GM21786 (cell line): Measurements from ENCODE around the gene USP38.
"Not testable (repeated sequence)": the region's sequence is repeated elsewhere in the genome, so short reads cannot be mapped to it uniquely, and the experiment has no call there.

Experiments used
- ATAC-seq: cut with Tn5 transposase; IDR thresholded peaks from one replicate; pipeline ENCODE4 v1.9.1; 2021; ENCODE audit not compliant: unreplicated experiment

Gene USP38

GRCh38 chr4:143257356-143257755 is 72.6 kb downstream of the USP38 start:
- ATAC-seq = no peak

DNA sequence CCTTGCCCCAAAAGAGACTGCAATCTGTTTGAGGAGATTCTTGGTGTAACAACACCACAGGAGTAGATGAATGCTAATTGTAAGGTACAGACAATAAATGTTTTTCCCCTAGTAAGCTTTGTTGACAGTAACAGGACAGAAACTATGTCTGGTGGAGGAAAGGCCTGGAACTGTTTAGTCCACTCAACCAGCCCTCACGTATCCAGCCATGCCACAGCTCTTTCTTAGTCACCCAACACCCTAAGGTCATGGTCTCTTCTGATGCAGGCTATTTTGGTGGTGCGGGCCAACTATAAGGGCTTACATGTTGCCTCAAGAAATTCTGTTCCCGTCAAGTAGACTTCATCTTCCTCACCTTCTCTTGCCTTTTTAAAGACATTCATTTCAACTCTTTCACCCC is 76.0 kb downstream of the USP38 start:
- ATAC-seq = no peak

DNA sequence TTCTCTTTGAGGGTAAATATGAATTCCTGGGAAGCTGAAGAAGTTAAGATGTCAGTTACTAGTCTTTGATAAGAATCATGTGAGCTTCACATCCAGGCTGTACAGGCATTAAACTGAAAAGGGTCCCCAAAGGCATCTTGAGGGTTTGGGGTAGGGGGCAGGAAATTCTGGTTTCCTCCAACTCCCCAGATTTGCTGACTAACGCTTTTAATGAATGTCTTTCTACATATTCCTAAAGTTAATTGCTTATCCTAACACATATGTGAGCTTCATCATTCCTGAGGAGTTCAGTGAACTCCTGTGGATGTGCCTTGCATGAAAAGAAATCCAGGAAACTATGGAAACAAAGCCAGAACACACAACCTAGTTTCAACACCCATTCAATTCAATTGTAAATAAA is 78.1 kb downstream of the USP38 start:
- ATAC-seq = no peak

DNA sequence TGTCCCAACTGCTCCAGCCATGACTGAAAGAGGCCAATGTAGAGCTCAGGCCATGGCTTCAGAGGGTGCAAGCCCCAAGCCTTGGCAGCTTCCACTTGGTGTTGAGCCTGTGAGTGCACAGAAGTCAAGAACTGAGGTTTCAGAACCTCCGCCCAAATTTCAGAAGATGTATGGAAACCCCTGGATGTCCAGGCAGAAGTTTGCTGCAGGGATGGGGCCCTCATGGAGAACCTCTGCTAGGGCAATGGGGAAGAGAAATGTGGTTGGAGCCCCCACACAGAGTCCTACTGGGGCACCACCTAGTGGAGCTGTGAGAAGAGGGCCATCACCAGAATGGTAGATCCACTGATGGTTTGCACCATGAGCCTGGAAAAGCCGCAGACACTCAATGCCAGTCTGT is 83.0 kb downstream of the USP38 start:
- not testable (repeated sequence) for ATAC-seq

GRCh38 chr4:143270256-143270838 is 85.6 kb downstream of the USP38 start:
- no peak for ATAC-seq
